Renal pelvis (tissue), 4 donors: ENCODE measurements around the gene CD59. TPM values are rescaled to one million over a fixed set of nuclear protein-coding genes. Genes with fewer than 3 reads are reported as not detected.
"Not testable (repeated sequence)": the region's sequence is repeated elsewhere in the genome, so short reads cannot be mapped to it uniquely, and the experiment has no call there.

Source experiments
- DNase-seq: peaks from one replicate; pipeline ENCODE4 v3.0.0-alpha.2; 2013
- polyA plus RNA-seq, 3 donors: library from polyadenylated mRNA; unstranded; fragments of 120-200 nt; gene quantifications; one replicate each; pipeline ENCODE4 v1.2.1, GENCODE V29; 2013; ENCODE audit not compliant: insufficient read length in 3 of 3

CD59 gene
- polyA plus RNA-seq, 3 donors: 207 to 248 (median 247) TPM

- DNase-seq: no peak
These were observed 39.1 kb downstream of the CD59 start for GRCh38 chr11:33696931-33697638.

GRCh38 chr11:33696411-33696810 lies 39.8 kb downstream of the CD59 start:
- DNase-seq: no peak

GRCh38 chr11:33695051-33695566 lies 41.1 kb downstream of the CD59 start:
- DNase-seq: no peak

- no peak for DNase-seq
These were observed 41.7 kb downstream of the CD59 start for GRCh38 chr11:33694346-33695050.

GRCh38 chr11:33692541-33692940 lies 43.7 kb downstream of the CD59 start:
- no peak for DNase-seq

- peak; percentile 76 for DNase-seq
These were observed 44.2 kb downstream of the CD59 start for GRCh38 chr11:33692013-33692504.

GRCh38 chr11:33691066-33691864 lies 45.0 kb downstream of the CD59 start:
- no peak for DNase-seq

- no peak for DNase-seq
These were observed 45.7 kb downstream of the CD59 start for GRCh38 chr11:33690290-33691065.

GRCh38 chr11:33689501-33689900 lies 46.7 kb downstream of the CD59 start:
- no peak for DNase-seq

- DNase-seq: no peak
These were observed 47.1 kb downstream of the CD59 start for GRCh38 chr11:33689085-33689484.

- peak; percentile 65 for DNase-seq
These were observed 48.3 kb downstream of the CD59 start for GRCh38 chr11:33687733-33688479.

GRCh38 chr11:33685082-33685481 lies 51.1 kb downstream of the CD59 start:
- DNase-seq: no peak

- DNase-seq: no peak
These were observed 52.1 kb downstream of the CD59 start for GRCh38 chr11:33684003-33684706.

GRCh38 chr11:33682446-33682845 lies 53.8 kb downstream of the CD59 start:
- no peak for DNase-seq

GRCh38 chr11:33682019-33682418 lies 54.2 kb downstream of the CD59 start:
- DNase-seq: no peak

- not testable (repeated sequence) for DNase-seq
These were observed 57.6 kb downstream of the CD59 start for GRCh38 chr11:33678616-33679015.

- no peak for DNase-seq
These were observed 62.0 kb downstream of the CD59 start for GRCh38 chr11:33674035-33674814.

GRCh38 chr11:33672273-33672672 lies 64.0 kb downstream of the CD59 start:
- no peak for DNase-seq
